PC-9 (cell line): Measurements from ENCODE around the gene BLOC1S1. TPM values are rescaled to one million over a fixed set of nuclear protein-coding genes. Genes with fewer than 3 reads are reported as not detected.

Source experiments
- BruUV-seq: library from RNA; stranded (reverse); fragments of 400-500 nt; replicated peaks from 2 replicates; lab custom pipeline; 2021; lab: Mats Ljungman, UMichigan
- CTCF ChIA-PET: fragments of 300-600 bp; sonication (Branson Sonifier 250); formaldehyde crosslinking; loops from one replicate; lab custom pipeline; 2022; ENCODE audit warnings: antibody characterized with exemption; lab: Charles Lee
- POLR2A ChIA-PET: fragments of 300-600 bp; sonication (Branson Sonifier 250); formaldehyde crosslinking; loops from one replicate; lab custom pipeline; 2022; ENCODE audit warnings: antibody characterized with exemption; ENCODE audit not compliant: unreplicated experiment; lab: Charles Lee
- DNase-seq, 2 experiments: peaks; one replicate each; pipeline versions ENCODE4 v3.0.0 to v3.0.0-alpha.2; 2015 to 2022; ENCODE audit warnings: mixed read lengths in 1 of 2
- H2AFZ ChIP-seq: fragments of 200-600 bp; sonication (generic); 2 replicates; pipeline ENCODE4 v1.8.1; 2017; ENCODE audit warnings: antibody characterized with exemption
- H3F3A ChIP-seq: fragments of 200-600 bp; sonication (generic); 2 replicates; pipeline ENCODE4 v1.8.1; 2017; ENCODE audit warnings: antibody characterized with exemption, mild to moderate bottlenecking, low read depth; ENCODE audit not compliant: insufficient read depth
- H3K27ac ChIP-seq: fragments of 200-600 bp; sonication (generic); 2 replicates; pipeline ENCODE4 v1.6.1; 2016; ENCODE audit warnings: mixed run types
- H3K27me3 ChIP-seq: fragments of 200-600 bp; sonication (generic); 2 replicates; pipeline ENCODE4 v1.6.1; 2016; ENCODE audit warnings: low read depth, mixed run types; ENCODE audit not compliant: insufficient read depth
- H3K36me3 ChIP-seq: fragments of 200-600 bp; sonication (generic); 2 replicates; pipeline ENCODE4 v1.6.1; 2016; ENCODE audit warnings: low read depth, mixed run types
- H3K4me1 ChIP-seq: fragments of 200-600 bp; sonication (generic); replicated peaks from 2 replicates; pipeline ENCODE4 v1.6.1; 2016; ENCODE audit warnings: mixed run types; ENCODE audit not compliant: insufficient read depth
- H3K4me2 ChIP-seq: fragments of 200-600 bp; sonication (generic); 2 replicates; pipeline ENCODE4 v1.6.1; 2017; ENCODE audit warnings: mixed run types
- H3K4me3 ChIP-seq: fragments of 200-600 bp; sonication (generic); 2 replicates; pipeline ENCODE4 v1.6.1; 2016; ENCODE audit warnings: mixed run types
- H3K79me2 ChIP-seq: fragments of 200-600 bp; sonication (generic); 2 replicates; pipeline ENCODE4 v1.6.1; 2017; ENCODE audit warnings: low read depth, mixed run types
- H3K9me2 ChIP-seq: fragments of 200-600 bp; sonication (generic); 2 replicates; pipeline ENCODE4 v1.8.1; 2017; ENCODE audit warnings: mild to moderate bottlenecking; ENCODE audit not compliant: insufficient read depth
- H3K9me3 ChIP-seq: fragments of 200-600 bp; sonication (generic); 2 replicates; pipeline ENCODE4 v1.8.1; 2016; ENCODE audit warnings: low read depth; ENCODE audit not compliant: insufficient read depth
- H4K20me1 ChIP-seq: fragments of 200-600 bp; sonication (generic); 2 replicates; pipeline ENCODE4 v1.8.1; 2017; ENCODE audit not compliant: insufficient read depth
- EZH2 ChIP-seq: fragments of 200-600 bp; sonication (generic); IDR thresholded peaks from 2 replicates; pipeline ENCODE4 v1.8.0; 2017; ENCODE audit warnings: antibody characterized with exemption, low read depth
- intact Hi-C: fragments of 100-400 bp; cut with micrococcal nuclease; formaldehyde crosslinking; loops from one replicate; pipeline ENCODE4 v1.10.0; 2022; ENCODE audit not compliant: unreplicated experiment
- total RNA-seq: library from RNA; stranded (reverse); gene quantifications from 2 replicates; pipeline ENCODE4 v1.2.3, GENCODE V29; 2021
- TF ChIP-seq, protein P1 (sequence below): fragments of 200-600 bp; sonication (generic); conservative IDR thresholded peaks from 2 replicates; pipeline ENCODE4 v1.6.1; 2017; ENCODE audit warnings: mixed run types, antibody characterized with exemption, mild to moderate bottlenecking, moderate library complexity

The BLOC1S1 gene
- total RNA-seq, 1 experiment from 2014 or later = 81.1 TPM

DNA sequence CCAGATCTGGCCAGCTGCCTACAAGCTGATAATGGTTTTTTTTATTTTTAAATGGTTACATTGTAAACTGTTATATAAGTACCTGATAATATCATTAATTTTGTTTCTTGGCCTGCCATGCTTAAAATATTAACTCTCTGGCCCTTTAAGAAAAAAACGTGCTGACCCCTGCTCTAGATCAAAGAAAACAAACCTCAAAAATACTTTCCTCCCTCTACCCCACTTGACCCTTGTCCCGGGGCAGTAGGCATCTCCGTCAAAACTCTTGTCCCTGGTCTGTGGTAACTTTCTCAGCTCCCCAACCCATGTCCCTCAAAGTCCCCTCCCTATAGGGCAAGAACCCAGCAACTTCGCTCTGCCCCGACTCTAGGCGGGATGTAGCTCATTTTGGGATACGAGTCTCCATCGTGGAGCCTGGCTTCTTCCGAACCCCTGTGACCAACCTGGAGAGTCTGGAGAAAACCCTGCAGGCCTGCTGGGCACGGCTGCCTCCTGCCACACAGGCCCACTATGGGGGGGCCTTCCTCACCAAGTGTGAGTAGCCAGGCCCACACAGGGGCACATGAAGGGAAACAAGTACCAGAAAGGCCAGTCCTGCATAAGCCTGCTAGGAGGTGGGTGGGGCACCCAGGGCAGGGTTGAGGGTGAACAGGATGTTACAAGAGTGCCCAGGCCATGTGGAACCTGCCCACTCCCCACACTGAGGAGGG is 7.8 kb downstream of the BLOC1S1 start:
- no peak for TF ChIP-seq EZH2
- TF ChIP-seq, protein P1, sequence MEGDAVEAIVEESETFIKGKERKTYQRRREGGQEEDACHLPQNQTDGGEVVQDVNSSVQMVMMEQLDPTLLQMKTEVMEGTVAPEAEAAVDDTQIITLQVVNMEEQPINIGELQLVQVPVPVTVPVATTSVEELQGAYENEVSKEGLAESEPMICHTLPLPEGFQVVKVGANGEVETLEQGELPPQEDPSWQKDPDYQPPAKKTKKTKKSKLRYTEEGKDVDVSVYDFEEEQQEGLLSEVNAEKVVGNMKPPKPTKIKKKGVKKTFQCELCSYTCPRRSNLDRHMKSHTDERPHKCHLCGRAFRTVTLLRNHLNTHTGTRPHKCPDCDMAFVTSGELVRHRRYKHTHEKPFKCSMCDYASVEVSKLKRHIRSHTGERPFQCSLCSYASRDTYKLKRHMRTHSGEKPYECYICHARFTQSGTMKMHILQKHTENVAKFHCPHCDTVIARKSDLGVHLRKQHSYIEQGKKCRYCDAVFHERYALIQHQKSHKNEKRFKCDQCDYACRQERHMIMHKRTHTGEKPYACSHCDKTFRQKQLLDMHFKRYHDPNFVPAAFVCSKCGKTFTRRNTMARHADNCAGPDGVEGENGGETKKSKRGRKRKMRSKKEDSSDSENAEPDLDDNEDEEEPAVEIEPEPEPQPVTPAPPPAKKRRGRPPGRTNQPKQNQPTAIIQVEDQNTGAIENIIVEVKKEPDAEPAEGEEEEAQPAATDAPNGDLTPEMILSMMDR = no peak
- peaks cover 11% of the 10 kb centered on the region; the same call in 1 of the 2 replicates for H3K36me3 ChIP-seq
- H3K9me3 ChIP-seq = no peaks in the 10 kb centered on the region
- no peak overlapping the region for H3K4me2 ChIP-seq
- no peaks in the 10 kb centered on the region for H3K27me3 ChIP-seq
- no peak overlapping the region for H3K4me3 ChIP-seq
- no peaks in the 10 kb centered on the region for H3K9me2 ChIP-seq
- H3F3A ChIP-seq = peaks cover 57% of the 10 kb centered on the region
- peaks cover 34% of the 10 kb centered on the region for H4K20me1 ChIP-seq
- H3K79me2 ChIP-seq = peaks cover 21% of the 10 kb centered on the region
- DNase-seq = peak in 1 of 2 experiments; percentile 15
- BruUV-seq = no TSS peak
- ChIA-PET CTCF (interaction anchor here (0.6 kb wide), 2 partner anchors 77 to 320 kb away, joined by 3 read pairs; no protein-coding TSS in a partner anchor), POLR2A (interaction anchor here (0.5 kb wide), 1 partner anchor 368 kb away, joined by 17 read pairs; no protein-coding TSS in a partner anchor)
- H3K4me1 ChIP-seq = peaks cover 43% of the 10 kb centered on the region
- intact Hi-C loops = loop anchor here (10.0 kb wide), 1 partner anchor 729 kb away; no protein-coding TSS in a partner anchor
- no peak overlapping the region for H2AFZ ChIP-seq
- H3K27ac ChIP-seq = no peak overlapping the region

DNA sequence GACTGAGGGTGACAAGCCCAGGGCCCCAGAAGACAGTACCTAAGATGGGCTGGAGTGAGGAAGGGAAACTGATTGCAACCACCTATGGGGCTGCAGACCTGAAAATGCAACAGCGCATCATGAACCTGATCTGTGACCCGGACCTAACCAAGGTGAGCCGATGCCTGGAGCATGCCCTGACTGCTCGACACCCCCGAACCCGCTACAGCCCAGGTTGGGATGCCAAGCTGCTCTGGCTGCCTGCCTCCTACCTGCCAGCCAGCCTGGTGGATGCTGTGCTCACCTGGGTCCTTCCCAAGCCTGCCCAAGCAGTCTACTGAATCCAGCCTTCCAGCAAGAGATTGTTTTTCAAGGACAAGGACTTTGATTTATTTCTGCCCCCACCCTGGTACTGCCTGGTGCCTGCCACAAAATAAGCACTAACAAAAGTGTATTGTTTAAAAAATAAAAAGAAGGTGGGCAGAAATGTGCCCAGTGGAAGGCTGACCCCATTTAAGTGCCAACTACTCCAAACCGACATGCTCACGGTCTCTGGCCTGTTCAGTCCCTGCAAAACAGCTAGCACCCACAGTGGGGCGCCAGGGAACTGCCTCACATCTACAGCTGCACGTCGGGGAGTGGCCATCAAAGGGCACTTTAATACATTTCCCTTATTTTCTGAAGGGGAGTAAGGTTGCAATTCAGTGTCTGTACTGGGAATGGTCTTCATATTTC is 8.5 kb downstream of the BLOC1S1 start:
- Histone ChIP-seq H3K27ac (no peak overlapping the region), H3K27me3 (no peaks in the 10 kb centered on the region), H3K79me2 (peaks cover 21% of the 10 kb centered on the region), H2AFZ (no peak overlapping the region), H3K36me3 (peaks cover 11% of the 10 kb centered on the region; the same call in 1 of the 2 replicates), H3K4me2 (no peak overlapping the region), H3K4me3 (no peak overlapping the region), H3K4me1 (peaks cover 43% of the 10 kb centered on the region), H3K9me3 (no peaks in the 10 kb centered on the region), H4K20me1 (peaks cover 34% of the 10 kb centered on the region), H3F3A (peaks cover 61% of the 10 kb centered on the region), H3K9me2 (no peaks in the 10 kb centered on the region)
- intact Hi-C loops = loop anchor here (10.0 kb wide), 1 partner anchor 730 kb away; no protein-coding TSS in a partner anchor
- BruUV-seq = no TSS peak
- ChIA-PET POLR2A (no interaction called here), CTCF (interaction anchor here (0.5 to 0.6 kb wide), 2 partner anchors 1423 to 1751 kb away, joined by 4 to 6 read pairs; no protein-coding TSS in a partner anchor)
- TF ChIP-seq EZH2 = no peak
- TF ChIP-seq, protein P1 = peak; percentile 59
- DNase-seq = peak; percentile 34 to 43

DNA sequence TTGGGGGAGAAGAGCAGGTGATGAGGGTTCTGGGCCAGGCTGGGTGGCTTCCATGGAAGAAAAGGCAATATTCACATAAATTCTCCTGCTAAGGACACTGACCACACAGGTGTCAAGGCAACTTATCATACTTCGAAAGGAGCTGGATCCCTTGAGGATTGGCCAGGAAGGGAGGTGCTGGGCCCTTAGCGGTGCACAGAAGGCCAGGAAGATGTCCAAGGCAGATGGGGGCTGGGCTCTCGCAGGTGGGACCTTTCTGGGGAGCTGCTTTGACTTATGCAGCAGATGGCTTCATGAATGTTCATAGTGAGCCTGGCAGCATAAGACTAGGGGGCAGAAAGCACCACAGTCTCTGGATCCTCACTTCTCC is 9.1 kb downstream of the BLOC1S1 start:
- CTCF ChIA-PET = interaction anchor here (0.6 kb wide), 1 partner anchor 1750 kb away, joined by 4 read pairs; no protein-coding TSS in a partner anchor

More for the DNA sequence above, 9.1 kb downstream of the BLOC1S1 start:
- intact Hi-C loops = loop anchor here (10.0 kb wide), 1 partner anchor 730 kb away; no protein-coding TSS in a partner anchor
- Histone ChIP-seq H3K4me3 (no peak overlapping the region), H4K20me1 (peaks cover 34% of the 10 kb centered on the region), H3K9me2 (no peaks in the 10 kb centered on the region), H3K27me3 (no peaks in the 10 kb centered on the region), H2AFZ (no peak overlapping the region), H3F3A (peaks cover 66% of the 10 kb centered on the region), H3K36me3 (peaks cover 11% of the 10 kb centered on the region; the same call in 1 of the 2 replicates), H3K4me1 (peaks cover 44% of the 10 kb centered on the region), H3K27ac (no peak overlapping the region), H3K79me2 (peaks cover 21% of the 10 kb centered on the region), H3K9me3 (no peaks in the 10 kb centered on the region), H3K4me2 (no peak overlapping the region)
- no TSS peak for BruUV-seq
- TF ChIP-seq EZH2 = no peak
- TF ChIP-seq, protein P1 = no peak
- POLR2A ChIA-PET = no interaction called here
- DNase-seq = peak in 1 of 2 experiments; percentile 23
